Calu3 (cell line): ENCODE measurements around the gene NEDD1. TPM values are rescaled to one million over a fixed set of nuclear protein-coding genes. Genes with fewer than 3 reads are reported as not detected.

ENCODE experiments used
- BruUV-seq: library from RNA; stranded (reverse); fragments of 400-500 nt; replicated peaks from 2 replicates; lab custom pipeline; 2021; lab: Mats Ljungman, UMichigan
- CTCF ChIA-PET: fragments of 300-600 bp; sonication (Branson Sonifier 250); formaldehyde crosslinking; loops from one replicate; lab custom pipeline; 2022; ENCODE audit warnings: antibody characterized with exemption; lab: Charles Lee
- DNase-seq: peaks from one replicate; pipeline ENCODE4 v3.0.0; 2022
- H3K27ac Mint-ChIP-seq: one replicate; pipeline ENCODE4 v1.8.0; 2022; ENCODE audit warnings: mixed read lengths; ENCODE audit not compliant: unreplicated experiment
- H3K27me3 Mint-ChIP-seq: one replicate; pipeline ENCODE4 v1.8.0; 2022; ENCODE audit warnings: mixed read lengths; ENCODE audit not compliant: unreplicated experiment
- H3K36me3 Mint-ChIP-seq: one replicate; pipeline ENCODE4 v1.8.0; 2022; ENCODE audit warnings: mild to moderate bottlenecking, moderate library complexity, mixed read lengths; ENCODE audit not compliant: insufficient read depth, unreplicated experiment
- H3K4me1 Mint-ChIP-seq: one replicate; pipeline ENCODE4 v1.8.0; 2022; ENCODE audit warnings: mild to moderate bottlenecking, low read depth, mixed read lengths; ENCODE audit not compliant: unreplicated experiment
- H3K4me3 Mint-ChIP-seq: one replicate; pipeline ENCODE4 v1.8.0; 2022; ENCODE audit warnings: mild to moderate bottlenecking, low read depth, moderate library complexity, mixed read lengths; ENCODE audit not compliant: unreplicated experiment
- H3K9me3 Mint-ChIP-seq: one replicate; pipeline ENCODE4 v1.8.0; 2022; ENCODE audit warnings: low read depth, mixed read lengths; ENCODE audit not compliant: unreplicated experiment
- CTCF ChIP-seq: fragments of 200-600 bp; IDR thresholded peaks from one replicate; pipeline ENCODE4 v1.8.0; 2022; ENCODE audit warnings: antibody characterized with exemption; ENCODE audit not compliant: unreplicated experiment
- intact Hi-C: fragments of 100-400 bp; cut with micrococcal nuclease; formaldehyde crosslinking; loops from one replicate; pipeline ENCODE4 v1.10.0; 2022; ENCODE audit not compliant: unreplicated experiment
- total RNA-seq: library from RNA; stranded (reverse); gene quantifications from 2 replicates; pipeline ENCODE4 v1.2.3, GENCODE V29; 2022

Gene NEDD1
- total RNA-seq, 1 experiment from 2014 or later = 47.5 TPM

GRCh38 chr12:96897421-96897820, 9.6 kb upstream of the NEDD1 start:
- no peak for TF ChIP-seq CTCF
- Mint-ChIP-seq H3K4me3 (no peak overlapping the region), H3K27me3 (no peaks in the 10 kb centered on the region), H3K27ac (no peak overlapping the region), H3K36me3 (no peaks in the 10 kb centered on the region), H3K4me1 (no peaks in the 10 kb centered on the region), H3K9me3 (no peaks in the 10 kb centered on the region)
- CTCF ChIA-PET = no interaction called here
- no peak for DNase-seq
- intact Hi-C loops = no loop called here
- BruUV-seq = no TSS peak

GRCh38 chr12:96901175-96901574, 5.9 kb upstream of the NEDD1 start:
- no TSS peak for BruUV-seq

GRCh38 chr12:96902076-96902475, 5.0 kb upstream of the NEDD1 start:
- no TSS peak for BruUV-seq
- Mint-ChIP-seq H3K4me1 (peaks cover 9% of the 10 kb centered on the region), H3K9me3 (no peaks in the 10 kb centered on the region), H3K4me3 (no peak overlapping the region), H3K27ac (no peak overlapping the region), H3K27me3 (no peaks in the 10 kb centered on the region), H3K36me3 (peaks cover 7% of the 10 kb centered on the region)
- no peak for TF ChIP-seq CTCF
- intact Hi-C loops = no loop called here
- CTCF ChIA-PET = no interaction called here
- DNase-seq = no peak

More at GRCh38 chr12:96901175-96901574, 5.9 kb upstream of the NEDD1 start:
- intact Hi-C loops = no loop called here
- no peaks in the 10 kb centered on the region for H3K27me3 Mint-ChIP-seq
- H3K4me3 Mint-ChIP-seq = no peak overlapping the region
- DNase-seq = no peak
- CTCF ChIA-PET = no interaction called here
- H3K36me3 Mint-ChIP-seq = no peaks in the 10 kb centered on the region
- no peak overlapping the region for H3K27ac Mint-ChIP-seq
- H3K4me1 Mint-ChIP-seq = peaks cover 5% of the 10 kb centered on the region
- H3K9me3 Mint-ChIP-seq = no peaks in the 10 kb centered on the region
- no peak for TF ChIP-seq CTCF

- Mint-ChIP-seq H3K27me3 (no peaks in the 10 kb centered on the region), H3K4me3 (peak overlapping the region; percentile 93), H3K4me1 (peaks cover 37% of the 10 kb centered on the region), H3K36me3 (peaks cover 39% of the 10 kb centered on the region), H3K27ac (peak overlapping the region; percentile 92), H3K9me3 (no peaks in the 10 kb centered on the region)
- DNase-seq = no peak
- TF ChIP-seq CTCF = no peak
- TSS peak; percentile 97 for BruUV-seq
- intact Hi-C loops = loop anchor here (2.0 to 5.0 kb wide), 2 partner anchors 96 to 189 kb away; no protein-coding TSS in a partner anchor
- CTCF ChIA-PET = no interaction called here
Observed at GRCh38 chr12:96906498-96906848, 584 bp upstream of the NEDD1 start.
